ENCODE measurements around the gene HSPB6.
A peak's percentile ranks its signal among the peaks of the same experiment; 100 is the strongest.

The HSPB6 gene

DNA sequence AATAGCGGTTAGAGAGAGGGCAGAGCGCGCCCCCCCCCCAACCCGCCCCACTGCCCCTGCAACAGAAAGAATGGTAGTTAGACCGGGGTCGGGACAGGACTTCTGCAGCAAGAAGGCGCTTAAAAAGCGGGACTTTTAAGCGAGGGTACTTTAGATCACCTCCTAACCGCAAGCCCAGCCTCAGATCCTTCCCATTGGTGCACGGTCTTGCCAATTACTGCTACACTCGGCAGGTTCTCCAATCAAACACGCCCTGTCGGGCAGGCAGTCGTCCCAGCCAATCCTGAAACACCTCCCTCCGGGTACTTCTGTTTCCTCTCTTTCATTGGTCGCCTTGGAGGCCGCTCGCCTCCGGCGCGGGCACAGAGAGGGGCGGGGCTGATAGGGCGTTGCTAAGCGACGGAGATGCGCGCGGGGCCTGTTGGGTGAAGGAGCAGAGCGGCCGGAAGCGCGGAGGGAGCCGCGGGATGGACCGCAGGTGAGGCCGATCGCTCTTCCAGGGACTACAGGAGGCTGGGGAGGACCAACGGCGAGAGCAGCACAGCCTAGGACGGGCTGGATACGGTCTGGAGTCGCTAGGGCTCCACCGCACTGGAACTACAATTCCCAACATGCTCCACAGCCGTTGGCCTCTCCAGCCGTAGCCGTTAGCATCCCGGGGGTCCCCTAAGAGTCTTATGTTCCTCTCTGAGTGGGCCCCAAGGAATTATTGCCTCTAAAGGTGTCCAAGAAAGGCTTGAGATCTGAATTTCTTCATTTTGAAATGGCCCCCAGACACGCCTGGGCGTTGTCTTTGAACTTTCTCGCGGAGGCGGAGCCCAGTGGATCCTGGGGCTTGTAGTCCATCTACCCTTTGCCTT lies 1.1 kb upstream of the HSPB6 start, which contains the start of gene PROSER3:
Gene PROSER3 (plus strand): TSS at position 428 of the 860 bp plus-strand sequence. CDS start 40 bp downstream, at position 468.
- Histone ChIP-seq H3K9ac (ENCODE audit: low read depth, low read length) (peak within 1 kb of the TSS; percentile 97), H3K4me3 (ENCODE audit: low read length) (peak within 1 kb of the TSS; percentile 100), H3K4me1 (ENCODE audit: insufficient read depth, low read length) (peaks cover 3% of the 10 kb centered on the region; the same call in 1 of the 2 replicates), H3K27ac (ENCODE audit: low read length) (peak within 1 kb of the TSS; percentile 99), H3K27me3 (ENCODE audit: insufficient read depth, low read length) (peaks cover 17% of the 10 kb centered on the region; the same call in 1 of the 2 replicates), H3K36me3 (ENCODE audit: insufficient read depth, low read depth, low read length) (peaks cover 22% of the 10 kb centered on the region), H3K9me3 (ENCODE audit: insufficient read depth, low read depth, low read length) (no peaks in the 10 kb centered on the region)

GRCh38 chr19:35757231-35757748 lies 461 bp upstream of the HSPB6 start:
- H3K9me3 ChIP-seq (ENCODE audit: insufficient read depth, low read depth, low read length) = no peaks in the 10 kb centered on the region
- H3K36me3 ChIP-seq (ENCODE audit: insufficient read depth, low read depth, low read length) = peaks cover 20% of the 10 kb centered on the region
- H3K4me1 ChIP-seq (ENCODE audit: insufficient read depth, low read length) = peaks cover 3% of the 10 kb centered on the region; the same call in 1 of the 2 replicates
- H3K4me3 ChIP-seq (ENCODE audit: low read length) = peak overlapping the region; percentile 100
- H3K27me3 ChIP-seq (ENCODE audit: insufficient read depth, low read length) = peaks cover 17% of the 10 kb centered on the region; the same call in 1 of the 2 replicates
- peak overlapping the region; percentile 72; the same call in 1 of the 2 replicates for H3K9ac ChIP-seq (ENCODE audit: low read depth, low read length)
- H3K27ac ChIP-seq (ENCODE audit: low read length) = no peak overlapping the region

GRCh38 chr19:35755550-35756376 lies 1.1 kb downstream of the HSPB6 start:
- peaks cover 17% of the 10 kb centered on the region; the same call in 1 of the 2 replicates for H3K27me3 ChIP-seq (ENCODE audit: insufficient read depth, low read length)
- H3K4me3 ChIP-seq (ENCODE audit: low read length) = peak overlapping the region; percentile 100; the same call in 1 of the 2 replicates
- H3K9me3 ChIP-seq (ENCODE audit: insufficient read depth, low read depth, low read length) = no peaks in the 10 kb centered on the region
- H3K27ac ChIP-seq (ENCODE audit: low read length) = no peak overlapping the region
- peaks cover 3% of the 10 kb centered on the region; the same call in 1 of the 2 replicates for H3K4me1 ChIP-seq (ENCODE audit: insufficient read depth, low read length)
- peaks cover 12% of the 10 kb centered on the region; the same call in 1 of the 2 replicates for H3K36me3 ChIP-seq (ENCODE audit: insufficient read depth, low read depth, low read length)
- no peak overlapping the region; the same call in 1 of the 2 replicates for H3K9ac ChIP-seq (ENCODE audit: low read depth, low read length)

DNA sequence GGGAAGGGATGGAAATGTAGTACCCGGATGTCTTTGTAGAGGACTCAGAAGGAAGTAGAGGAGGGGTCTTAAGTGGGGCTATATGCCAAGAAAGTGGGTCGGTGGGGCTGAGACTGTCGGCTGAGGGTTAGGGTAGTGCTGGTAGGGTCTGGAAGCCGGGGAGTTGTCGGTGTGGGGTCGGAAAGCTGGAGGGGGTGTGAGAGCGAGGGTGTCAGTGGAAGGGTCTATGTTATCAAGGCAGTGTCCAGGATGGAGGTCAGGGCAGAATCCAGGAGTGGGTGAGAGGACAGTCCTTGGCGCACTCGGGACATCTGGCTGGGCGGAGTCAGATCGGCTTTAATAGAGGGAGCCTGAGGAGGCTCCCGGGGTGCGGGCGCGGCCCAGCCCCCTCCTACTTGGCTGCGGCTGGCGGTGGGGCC lies 1.7 kb downstream of the HSPB6 start:
- Histone ChIP-seq H3K27ac (ENCODE audit: low read length) (no peak overlapping the region), H3K9me3 (ENCODE audit: insufficient read depth, low read depth, low read length) (no peaks in the 10 kb centered on the region), H3K4me3 (ENCODE audit: low read length) (peak overlapping the region; percentile 100; the same call in 1 of the 2 replicates), H3K27me3 (ENCODE audit: insufficient read depth, low read length) (peaks cover 17% of the 10 kb centered on the region; the same call in 1 of the 2 replicates), H3K9ac (ENCODE audit: low read depth, low read length) (no peak overlapping the region; the same call in 1 of the 2 replicates), H3K36me3 (ENCODE audit: insufficient read depth, low read depth, low read length) (peaks cover 6% of the 10 kb centered on the region; the same call in 1 of the 2 replicates), H3K4me1 (ENCODE audit: insufficient read depth, low read length) (peaks cover 3% of the 10 kb centered on the region; the same call in 1 of the 2 replicates)

DNA sequence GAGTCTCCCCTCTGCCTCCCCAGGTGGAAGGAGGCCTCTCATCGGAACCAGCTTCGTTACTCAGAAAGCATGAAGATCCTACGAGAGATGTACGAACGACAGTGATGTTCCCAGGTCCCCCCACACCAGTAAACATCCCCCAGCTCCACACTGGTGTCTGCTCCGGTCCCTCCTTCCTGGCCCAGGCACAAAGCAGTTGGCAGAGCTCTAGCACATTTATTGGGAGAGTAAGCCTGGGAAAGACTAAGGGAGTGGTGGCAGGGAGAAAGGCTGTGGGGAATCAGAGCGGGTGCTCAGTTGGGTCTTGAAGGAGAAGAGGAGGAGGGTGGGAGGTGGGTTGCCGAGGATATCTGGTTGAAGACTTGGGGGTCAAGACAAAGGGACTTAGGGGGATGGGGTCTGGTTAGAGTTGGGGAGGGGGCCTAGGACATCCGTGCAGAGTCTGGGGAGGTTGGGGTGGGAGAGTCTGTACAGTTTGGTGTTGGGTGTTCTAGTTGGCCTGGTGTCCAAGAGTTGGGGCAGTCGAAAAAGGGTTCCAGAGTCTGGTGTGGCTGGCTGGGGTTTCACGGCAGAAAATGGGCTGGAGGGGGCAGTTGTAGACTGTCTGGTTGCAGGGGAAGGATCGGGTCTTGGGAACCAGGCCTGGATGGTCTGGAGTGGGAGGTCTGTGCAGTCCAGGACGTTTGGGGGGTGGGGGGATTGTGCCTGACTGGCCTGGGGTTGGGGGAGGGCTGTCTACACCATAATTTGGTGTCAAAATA lies 2.3 kb downstream of the HSPB6 start:
- H3K36me3 ChIP-seq (ENCODE audit: insufficient read depth, low read depth, low read length) = 0 out of 2 replicates have a peak, but pooled peaks cover under 1% of the 10 kb centered on the region
- no peak overlapping the region for H3K27ac ChIP-seq (ENCODE audit: low read length)
- no peak overlapping the region for H3K9ac ChIP-seq (ENCODE audit: low read depth, low read length)
- H3K27me3 ChIP-seq (ENCODE audit: insufficient read depth, low read length) = peaks cover 17% of the 10 kb centered on the region; the same call in 1 of the 2 replicates
- no peak overlapping the region for H3K4me3 ChIP-seq (ENCODE audit: low read length)
- peaks cover 3% of the 10 kb centered on the region; the same call in 1 of the 2 replicates for H3K4me1 ChIP-seq (ENCODE audit: insufficient read depth, low read length)
- H3K9me3 ChIP-seq (ENCODE audit: insufficient read depth, low read depth, low read length) = no peaks in the 10 kb centered on the region

DNA sequence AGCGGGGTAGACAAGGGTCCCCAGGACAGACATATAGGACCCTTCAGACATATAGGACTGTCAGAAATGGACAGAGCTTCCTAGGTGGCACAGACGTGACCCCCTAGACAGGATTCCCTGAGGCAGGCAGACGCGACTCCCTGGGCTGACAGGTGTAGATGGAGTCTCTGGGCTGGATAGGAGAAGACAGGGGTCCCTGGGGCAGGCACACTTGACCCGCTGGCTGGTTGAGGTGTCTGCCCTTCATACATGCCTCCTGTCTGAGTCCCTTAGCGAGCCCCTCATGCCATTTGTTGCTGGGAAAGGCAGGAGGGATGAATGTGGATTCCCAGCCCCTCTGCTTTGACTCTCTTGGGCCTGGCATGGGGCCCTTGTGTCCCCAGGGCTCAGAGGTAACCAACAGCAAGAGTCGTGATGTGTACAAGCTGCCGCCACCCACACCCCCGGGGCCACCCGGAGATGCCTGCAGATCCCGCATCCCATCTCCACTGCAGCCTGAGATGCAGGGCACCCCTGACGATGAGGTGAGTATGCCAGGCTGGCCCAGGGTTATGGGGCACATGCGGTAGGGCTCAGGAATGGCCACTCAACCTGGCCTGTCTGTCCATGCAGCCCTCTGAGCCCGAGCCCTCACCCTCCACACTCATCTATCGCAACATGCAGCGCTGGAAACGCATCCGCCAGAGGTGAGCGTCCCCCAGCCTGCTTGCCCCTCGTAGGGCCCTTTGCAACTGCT lies 3.0 kb downstream of the HSPB6 start:
- Histone ChIP-seq H3K27me3 (ENCODE audit: insufficient read depth, low read length) (peaks cover 17% of the 10 kb centered on the region; the same call in 1 of the 2 replicates), H3K4me1 (ENCODE audit: insufficient read depth, low read length) (peaks cover 3% of the 10 kb centered on the region; the same call in 1 of the 2 replicates), H3K4me3 (ENCODE audit: low read length) (no peak overlapping the region), H3K9ac (ENCODE audit: low read depth, low read length) (no peak overlapping the region), H3K27ac (ENCODE audit: low read length) (no peak overlapping the region), H3K36me3 (ENCODE audit: insufficient read depth, low read depth, low read length) (no peaks in the 10 kb centered on the region), H3K9me3 (ENCODE audit: insufficient read depth, low read depth, low read length) (no peaks in the 10 kb centered on the region)

DNA sequence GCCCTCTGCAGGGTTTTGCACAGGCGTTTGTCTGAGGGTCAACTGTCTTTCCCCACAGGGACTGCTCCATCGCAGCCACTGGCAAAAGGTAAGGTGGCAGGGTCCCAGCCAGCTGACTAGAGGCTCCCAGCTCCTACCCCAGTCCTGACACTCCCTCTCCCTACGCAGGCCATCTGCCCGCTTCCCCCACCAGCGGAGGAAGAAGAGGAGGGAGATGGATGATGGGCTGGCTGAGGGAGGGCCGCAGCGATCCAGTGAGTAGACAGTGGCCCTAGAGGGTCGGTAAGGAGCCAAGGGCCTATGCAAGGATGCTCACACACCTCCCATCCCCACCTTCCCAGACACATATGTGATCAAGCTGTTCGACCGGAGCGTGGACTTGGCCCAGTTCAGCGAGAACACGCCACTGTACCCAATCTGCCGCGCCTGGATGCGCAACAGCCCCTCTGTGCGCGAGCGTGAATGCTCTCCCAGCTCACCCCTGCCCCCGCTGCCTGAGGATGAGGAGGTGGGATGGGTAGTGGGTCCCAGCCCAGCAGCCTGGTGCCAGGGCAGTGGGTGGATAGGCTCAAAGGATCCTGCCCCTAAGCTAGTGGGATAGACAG lies 4.0 kb downstream of the HSPB6 start:
- Histone ChIP-seq H3K27ac (ENCODE audit: low read length) (no peak overlapping the region), H3K27me3 (ENCODE audit: insufficient read depth, low read length) (peaks cover 17% of the 10 kb centered on the region; the same call in 1 of the 2 replicates)

GRCh38 chr19:35751839-35752745 lies 4.7 kb downstream of the HSPB6 start:
- no peak overlapping the region for H3K4me3 ChIP-seq (ENCODE audit: low read length)
- peaks cover 17% of the 10 kb centered on the region; the same call in 1 of the 2 replicates for H3K27me3 ChIP-seq (ENCODE audit: insufficient read depth, low read length)
- H3K27ac ChIP-seq (ENCODE audit: low read length) = no peak overlapping the region
- H3K36me3 ChIP-seq (ENCODE audit: insufficient read depth, low read depth, low read length) = no peaks in the 10 kb centered on the region
- no peak overlapping the region for H3K9ac ChIP-seq (ENCODE audit: low read depth, low read length)
- no peaks in the 10 kb centered on the region for H3K9me3 ChIP-seq (ENCODE audit: insufficient read depth, low read depth, low read length)
- peaks cover 3% of the 10 kb centered on the region; the same call in 1 of the 2 replicates for H3K4me1 ChIP-seq (ENCODE audit: insufficient read depth, low read length)

More for the DNA sequence above, 4.0 kb downstream of the HSPB6 start:
- H3K9me3 ChIP-seq (ENCODE audit: insufficient read depth, low read depth, low read length) = no peaks in the 10 kb centered on the region
- H3K4me3 ChIP-seq (ENCODE audit: low read length) = no peak overlapping the region
- no peaks in the 10 kb centered on the region for H3K36me3 ChIP-seq (ENCODE audit: insufficient read depth, low read depth, low read length)
- peaks cover 3% of the 10 kb centered on the region; the same call in 1 of the 2 replicates for H3K4me1 ChIP-seq (ENCODE audit: insufficient read depth, low read length)
- no peak overlapping the region for H3K9ac ChIP-seq (ENCODE audit: low read depth, low read length)

GRCh38 chr19:35750167-35750566 lies 6.7 kb downstream of the HSPB6 start:
- Histone ChIP-seq H3K27ac (ENCODE audit: low read length) (no peak overlapping the region), H3K4me3 (ENCODE audit: low read length) (no peak overlapping the region), H3K9ac (ENCODE audit: low read depth, low read length) (no peak overlapping the region), H3K36me3 (ENCODE audit: insufficient read depth, low read depth, low read length) (no peaks in the 10 kb centered on the region), H3K4me1 (ENCODE audit: insufficient read depth, low read length) (peaks cover 6% of the 10 kb centered on the region; the same call in 1 of the 2 replicates), H3K27me3 (ENCODE audit: insufficient read depth, low read length) (peaks cover 6% of the 10 kb centered on the region; the same call in 1 of the 2 replicates), H3K9me3 (ENCODE audit: insufficient read depth, low read depth, low read length) (no peaks in the 10 kb centered on the region)
